Tibial nerve (tissue), 4 donors: ENCODE data around the gene PNKP.

Experiments used
- EP300 ChIP-seq, 2 donors: sonication (generic); formaldehyde crosslinking; IDR thresholded peaks; one replicate each; pipeline ENCODE4 v1.6.1; 2017; ENCODE audit warnings: antibody characterized with exemption in 2 of 2, mild to moderate bottlenecking in 1 of 2
- POLR2A ChIP-seq, 2 donors: fragments of 450-650 bp; IDR thresholded peaks; one replicate each; pipeline ENCODE4 v1.6.1; 2017; ENCODE audit warnings: antibody characterized with exemption in 2 of 2, mild to moderate bottlenecking in 2 of 2, moderate library complexity in 2 of 2
- TF ChIP-seq, protein P1 (sequence below), 5 experiments: fragments of 200-600 bp in 3 of 5; fragments of 450-650 bp in 2 of 5; sonication (generic) in 3 of 5; IDR thresholded peaks; one replicate each; pipeline ENCODE4 v1.5.1; 2016 to 2019; ENCODE audit warnings: antibody characterized with exemption in 5 of 5, mild to moderate bottlenecking in 3 of 5, moderate library complexity in 2 of 5

GRCh38 chr19:49869009-49869483 lies 1.7 kb upstream of the PNKP start:
- TF ChIP-seq, protein P1, sequence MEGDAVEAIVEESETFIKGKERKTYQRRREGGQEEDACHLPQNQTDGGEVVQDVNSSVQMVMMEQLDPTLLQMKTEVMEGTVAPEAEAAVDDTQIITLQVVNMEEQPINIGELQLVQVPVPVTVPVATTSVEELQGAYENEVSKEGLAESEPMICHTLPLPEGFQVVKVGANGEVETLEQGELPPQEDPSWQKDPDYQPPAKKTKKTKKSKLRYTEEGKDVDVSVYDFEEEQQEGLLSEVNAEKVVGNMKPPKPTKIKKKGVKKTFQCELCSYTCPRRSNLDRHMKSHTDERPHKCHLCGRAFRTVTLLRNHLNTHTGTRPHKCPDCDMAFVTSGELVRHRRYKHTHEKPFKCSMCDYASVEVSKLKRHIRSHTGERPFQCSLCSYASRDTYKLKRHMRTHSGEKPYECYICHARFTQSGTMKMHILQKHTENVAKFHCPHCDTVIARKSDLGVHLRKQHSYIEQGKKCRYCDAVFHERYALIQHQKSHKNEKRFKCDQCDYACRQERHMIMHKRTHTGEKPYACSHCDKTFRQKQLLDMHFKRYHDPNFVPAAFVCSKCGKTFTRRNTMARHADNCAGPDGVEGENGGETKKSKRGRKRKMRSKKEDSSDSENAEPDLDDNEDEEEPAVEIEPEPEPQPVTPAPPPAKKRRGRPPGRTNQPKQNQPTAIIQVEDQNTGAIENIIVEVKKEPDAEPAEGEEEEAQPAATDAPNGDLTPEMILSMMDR (IDR thresholded peaks at IDR 0.05): no peak
- TF ChIP-seq POLR2A (IDR thresholded peaks at IDR 0.05) (peak in 1 of 2 donors; percentile 36), EP300 (IDR thresholded peaks at IDR 0.05) (no peak)
